HTERT RPE-1 (cell line): ENCODE measurements around the gene VAV2.
"Not testable (repeated sequence)": the region's sequence is repeated elsewhere in the genome, so short reads cannot be mapped to it uniquely, and the experiment has no call there.

Source experiments
- in situ Hi-C: fragments of 300-500 bp; cut with MboI; formaldehyde crosslinking; loops from 4 replicates; pipeline ENCODE4 v1.14.3; 2020; ENCODE audit warnings: low sequenced_read_pairs

VAV2 gene

DNA sequence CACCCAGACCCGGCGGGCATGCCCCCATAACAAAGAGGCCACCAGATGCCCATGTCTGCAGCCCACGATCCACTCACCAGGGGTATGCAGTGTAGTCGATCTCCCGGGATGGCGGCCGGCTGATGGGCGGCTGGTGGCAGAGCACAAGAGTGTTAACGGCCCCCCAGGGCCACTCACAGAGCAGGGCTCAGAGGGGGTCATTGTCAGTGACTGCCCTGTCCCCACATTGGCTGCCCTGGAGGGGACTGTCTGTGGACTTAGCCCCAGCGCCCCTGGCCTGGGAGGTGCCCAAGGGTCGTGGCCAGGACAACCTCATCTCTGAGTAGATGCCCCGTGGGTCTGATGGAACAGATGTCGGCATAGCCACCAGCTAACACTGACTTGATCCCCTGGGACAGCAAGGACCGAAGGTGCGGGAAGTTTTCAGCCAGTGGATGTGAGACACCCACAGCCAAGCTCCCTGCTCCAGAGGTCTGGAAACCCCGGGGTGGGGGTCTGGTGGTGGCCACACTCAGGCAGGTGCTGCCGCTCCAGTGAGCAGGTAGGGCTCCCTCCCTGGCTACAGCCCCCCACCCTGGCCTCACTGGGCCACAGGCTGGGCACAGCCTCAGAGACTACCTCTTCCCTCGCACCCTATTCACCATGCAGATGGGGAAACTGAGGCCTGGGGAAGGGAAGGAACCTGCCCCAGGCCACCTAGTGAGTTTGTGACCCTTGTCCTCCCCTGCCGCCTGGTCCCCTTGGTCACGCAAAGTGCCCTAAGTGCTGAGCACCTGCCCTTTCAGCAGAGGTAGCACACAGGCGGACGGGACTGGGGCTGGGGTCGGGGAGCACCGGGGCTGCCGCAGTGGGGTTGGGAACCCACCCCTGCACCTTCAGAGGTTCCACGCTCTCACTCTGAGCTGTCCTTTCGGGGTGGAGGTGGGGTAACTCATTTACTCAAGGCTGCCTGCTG lies 215.9 kb downstream of the VAV2 start:
- in situ Hi-C loops: no loop called here

GRCh38 chr9:133775291-133775690 lies 216.8 kb downstream of the VAV2 start:
- in situ Hi-C loops: no loop called here

GRCh38 chr9:133774799-133775198 lies 217.3 kb downstream of the VAV2 start:
- in situ Hi-C loops: no loop called here

- in situ Hi-C loops: no loop called here
Measured at GRCh38 chr9:133773889-133774655, 218.1 kb downstream of the VAV2 start.

DNA sequence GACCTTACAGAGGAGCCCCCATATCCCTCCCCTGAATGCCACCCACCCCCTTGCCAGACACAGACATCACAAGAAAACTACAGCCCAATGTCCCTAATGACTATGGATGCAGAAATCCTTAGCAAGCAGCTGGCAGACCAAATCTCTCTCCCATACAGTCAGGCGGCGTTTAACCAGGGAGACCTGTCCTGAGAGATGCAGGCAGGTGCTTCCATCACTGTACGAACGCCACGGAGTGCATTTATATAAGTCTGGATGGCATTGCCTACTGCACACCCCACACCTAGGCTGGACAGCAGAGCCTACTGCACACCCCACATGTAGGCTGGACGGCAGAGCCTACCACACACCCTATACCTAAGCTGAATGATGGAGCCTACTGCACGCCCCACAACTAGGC lies 219.5 kb downstream of the VAV2 start:
- in situ Hi-C loops: no loop called here

DNA sequence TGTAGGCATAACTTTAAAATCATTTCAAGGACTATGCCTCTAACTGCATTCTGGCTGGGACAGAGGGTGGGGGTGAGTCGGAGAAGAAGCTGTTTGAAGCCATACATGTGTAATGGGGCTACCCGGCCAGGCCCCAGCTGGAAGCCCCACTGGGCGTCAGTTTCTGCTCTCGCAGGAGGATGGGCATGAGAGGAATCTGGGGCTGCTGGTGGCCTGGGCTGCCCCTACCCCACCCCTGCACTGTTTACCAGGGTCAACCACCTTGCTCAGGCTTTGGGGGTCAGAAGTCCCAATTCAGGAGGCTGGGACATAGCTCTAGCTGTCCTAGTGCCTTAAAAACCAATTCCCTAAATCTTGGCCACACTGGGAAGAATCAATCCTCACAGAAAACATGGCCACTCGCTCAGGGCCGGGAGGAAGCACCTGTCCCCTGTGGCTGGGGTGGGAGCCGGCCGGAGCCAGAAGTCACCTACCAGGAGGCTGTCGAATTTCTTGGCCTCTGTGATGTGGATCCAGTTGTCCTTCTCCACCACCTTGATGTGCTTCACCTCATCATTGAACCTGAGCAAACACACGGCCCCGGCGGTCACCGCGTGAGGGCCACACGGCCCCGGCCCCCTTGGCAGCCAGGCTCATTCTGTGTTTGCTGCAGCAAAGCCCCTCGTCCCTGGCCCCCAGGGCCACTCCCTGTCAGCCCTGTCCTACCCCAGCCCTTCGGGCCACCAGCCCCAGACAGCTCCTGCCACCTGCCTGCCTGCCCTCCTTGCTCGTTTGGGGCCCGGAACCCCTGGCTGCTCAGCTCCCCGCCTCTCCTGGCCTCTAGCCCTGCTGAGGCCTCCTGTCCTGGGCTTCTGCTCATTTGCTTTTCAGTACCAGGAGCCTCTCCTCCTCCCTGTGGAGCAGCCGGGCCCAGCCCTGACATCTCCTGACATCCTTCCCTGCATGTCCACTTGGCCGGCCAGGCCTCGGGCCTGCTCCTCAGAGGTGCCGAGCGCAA lies 220.3 kb downstream of the VAV2 start:
- in situ Hi-C loops: no loop called here

- in situ Hi-C loops: no loop called here
Measured at GRCh38 chr9:133770076-133770777, 221.9 kb downstream of the VAV2 start.

- in situ Hi-C loops: no loop called here
Measured at GRCh38 chr9:133769511-133770075, 222.5 kb downstream of the VAV2 start.

DNA sequence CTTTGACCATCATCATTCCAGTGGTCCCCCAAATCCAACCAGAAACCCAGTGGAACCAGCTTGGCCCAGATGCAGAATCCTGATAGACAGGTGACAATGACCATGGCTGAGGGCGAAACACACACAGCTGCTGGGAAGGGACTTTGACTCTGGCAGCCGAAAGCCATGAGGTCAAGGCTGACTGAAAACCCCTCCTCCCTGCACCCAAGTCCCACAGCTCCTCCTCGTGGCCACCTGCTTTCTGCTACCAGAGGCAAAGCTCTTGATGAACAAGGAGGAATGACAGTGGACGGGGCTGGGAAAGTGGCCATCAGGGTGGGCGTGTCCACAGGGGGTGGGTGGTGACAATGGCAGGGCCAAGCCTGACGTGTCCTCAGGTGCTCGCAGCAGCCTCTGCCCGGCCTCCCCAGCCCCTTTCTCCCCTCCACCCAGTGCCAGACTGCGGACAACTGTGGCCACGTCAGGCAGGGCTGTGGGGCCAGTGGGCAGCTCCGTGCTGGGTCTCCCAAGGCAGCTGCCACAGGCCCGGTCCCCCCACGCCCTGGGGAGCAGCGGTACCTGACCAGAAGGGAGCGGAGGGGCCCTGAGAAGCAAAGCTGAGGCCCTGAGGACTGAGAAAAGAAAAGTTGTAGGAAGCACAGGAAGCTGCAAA lies 223.1 kb downstream of the VAV2 start:
- in situ Hi-C loops: no loop called here

- in situ Hi-C loops: no loop called here
Measured at GRCh38 chr9:133768371-133768858, 223.7 kb downstream of the VAV2 start.

DNA sequence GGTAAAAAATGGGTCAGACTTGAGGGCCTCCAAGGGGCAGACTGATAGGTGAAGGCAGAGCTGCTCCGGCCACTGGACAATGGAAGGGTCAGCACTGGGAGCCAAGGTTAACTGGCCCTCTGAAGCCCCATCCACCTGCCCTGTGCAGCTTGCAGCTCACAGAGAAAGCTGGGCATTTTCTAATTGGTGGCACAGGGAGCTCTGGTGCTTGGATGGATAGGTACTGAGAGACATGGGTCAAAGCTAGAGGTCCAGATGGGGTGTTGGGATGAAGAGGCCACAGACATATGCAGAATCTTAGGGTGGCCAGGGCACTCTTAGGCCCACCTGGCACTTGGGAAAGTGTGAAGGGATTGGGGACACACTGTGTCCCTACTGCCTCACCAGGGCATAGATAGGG lies 224.5 kb downstream of the VAV2 start:
- in situ Hi-C loops: no loop called here

GRCh38 chr9:133767008-133767407 lies 225.1 kb downstream of the VAV2 start:
- in situ Hi-C loops: no loop called here

DNA sequence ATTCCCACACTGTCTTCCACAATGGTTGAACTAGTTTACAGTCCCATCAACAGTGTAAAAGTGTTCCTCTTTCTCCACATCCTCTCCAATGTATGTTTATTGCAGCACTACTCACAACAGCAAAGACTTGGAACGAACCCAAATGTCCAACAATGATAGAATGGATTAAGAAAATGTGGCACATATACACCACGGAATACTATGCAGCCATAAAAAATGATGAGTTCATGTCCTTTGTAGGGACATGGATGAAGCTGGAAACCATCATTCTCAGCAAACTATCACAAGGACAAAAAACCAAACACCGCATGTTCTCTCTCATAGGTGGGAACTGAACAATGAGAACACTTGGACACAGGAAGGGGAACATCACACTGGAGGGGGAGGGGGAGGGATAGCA lies 225.9 kb downstream of the VAV2 start:
- in situ Hi-C loops: not testable (repeated sequence)

GRCh38 chr9:133763272-133764183 lies 228.6 kb downstream of the VAV2 start:
- in situ Hi-C loops: no loop called here

DNA sequence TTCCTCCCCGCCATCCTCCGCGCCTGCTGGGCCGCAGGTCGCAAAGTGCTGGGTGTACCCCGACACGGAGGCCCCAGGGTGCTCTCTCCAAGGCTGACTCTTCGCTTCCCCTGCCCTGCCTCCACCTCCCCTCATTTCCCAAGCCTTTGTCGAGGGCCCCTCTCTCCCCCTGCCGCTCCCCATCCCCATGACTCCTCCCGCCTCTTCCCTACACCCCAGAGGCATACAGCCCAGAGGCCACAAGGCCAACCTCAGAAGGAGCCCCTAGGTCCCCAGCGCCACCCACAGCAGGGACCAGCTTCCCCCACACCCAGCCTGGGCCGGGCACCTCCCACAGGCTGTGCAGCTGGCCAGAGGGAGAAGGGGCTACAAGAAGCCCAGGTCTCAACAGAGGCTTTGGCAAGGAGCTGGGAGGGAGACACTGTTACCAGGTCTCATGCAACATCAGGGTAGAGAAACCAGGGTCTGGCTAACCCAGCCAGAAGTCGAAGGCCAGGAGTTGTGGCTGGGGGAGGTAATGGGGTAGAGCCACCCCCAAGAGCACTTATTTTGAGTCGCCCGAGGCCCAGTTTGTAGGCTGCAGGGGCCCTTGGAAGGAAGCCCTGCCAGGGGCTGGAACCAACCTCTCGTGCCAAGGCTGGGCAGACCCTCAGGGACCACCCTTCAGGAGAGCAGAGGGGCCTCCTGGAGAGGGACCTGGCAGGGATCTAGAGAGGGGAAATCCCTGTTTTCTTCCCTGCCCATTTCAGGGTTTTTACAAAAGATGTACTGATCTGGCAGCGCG lies 229.4 kb downstream of the VAV2 start:
- in situ Hi-C loops: no loop called here

- in situ Hi-C loops: no loop called here
Measured at GRCh38 chr9:133761641-133762248, 230.4 kb downstream of the VAV2 start.

DNA sequence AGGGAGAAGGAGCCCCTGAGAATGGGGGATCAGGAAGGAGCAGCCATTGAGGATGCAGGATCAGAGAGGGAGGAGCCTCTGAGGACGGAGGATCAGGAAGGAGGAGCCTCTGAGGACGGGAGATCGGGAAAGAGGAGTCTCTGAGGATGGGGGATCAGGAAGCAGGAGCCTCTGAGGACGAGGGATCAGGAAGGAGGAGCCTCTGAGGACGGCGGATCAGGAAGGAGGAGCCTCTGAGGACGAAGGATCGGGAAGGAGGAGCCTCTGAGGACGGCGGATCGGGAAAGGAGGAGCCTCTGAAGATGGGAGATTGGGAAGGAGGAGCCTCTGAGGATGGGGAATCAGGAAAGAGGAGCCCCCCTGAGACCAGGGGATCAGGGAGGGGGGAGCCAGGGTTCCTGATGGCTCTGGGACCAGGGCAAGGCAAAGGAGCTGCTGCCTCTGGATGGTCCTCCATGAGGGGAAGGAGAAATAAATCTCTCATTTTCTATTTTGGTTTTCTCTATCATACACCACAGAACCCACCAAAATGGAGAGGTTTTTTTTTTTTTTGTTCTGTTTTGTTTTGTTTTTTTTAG lies 231.3 kb downstream of the VAV2 start:
- in situ Hi-C loops: no loop called here
